SW480 (cell line): ENCODE results near the gene TAX1BP3.

Experiments
- DNase-seq: peaks from one replicate; pipeline ENCODE4 v3.0.0-alpha.2; 2016; ENCODE audit warnings: low spot score

The TAX1BP3 gene

GRCh38 chr17:3657874-3658783 is 10.2 kb downstream of the TAX1BP3 start:
- no peak for DNase-seq

DNA sequence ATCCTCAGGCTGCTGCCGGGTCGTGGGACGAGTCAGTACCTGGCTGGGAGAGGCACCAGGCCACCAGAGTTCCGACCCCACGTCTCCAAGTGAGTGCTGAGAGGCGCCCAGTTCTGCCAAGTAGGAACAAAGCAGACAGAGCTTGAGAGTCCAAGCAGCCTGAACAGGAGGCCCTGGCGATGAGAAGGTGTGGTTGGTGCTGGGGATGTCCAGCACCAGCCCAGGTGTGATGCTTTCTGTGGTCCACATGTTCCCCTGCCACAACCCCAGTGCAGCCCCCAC is 10.8 kb downstream of the TAX1BP3 start:
- DNase-seq, result no peak

DNA sequence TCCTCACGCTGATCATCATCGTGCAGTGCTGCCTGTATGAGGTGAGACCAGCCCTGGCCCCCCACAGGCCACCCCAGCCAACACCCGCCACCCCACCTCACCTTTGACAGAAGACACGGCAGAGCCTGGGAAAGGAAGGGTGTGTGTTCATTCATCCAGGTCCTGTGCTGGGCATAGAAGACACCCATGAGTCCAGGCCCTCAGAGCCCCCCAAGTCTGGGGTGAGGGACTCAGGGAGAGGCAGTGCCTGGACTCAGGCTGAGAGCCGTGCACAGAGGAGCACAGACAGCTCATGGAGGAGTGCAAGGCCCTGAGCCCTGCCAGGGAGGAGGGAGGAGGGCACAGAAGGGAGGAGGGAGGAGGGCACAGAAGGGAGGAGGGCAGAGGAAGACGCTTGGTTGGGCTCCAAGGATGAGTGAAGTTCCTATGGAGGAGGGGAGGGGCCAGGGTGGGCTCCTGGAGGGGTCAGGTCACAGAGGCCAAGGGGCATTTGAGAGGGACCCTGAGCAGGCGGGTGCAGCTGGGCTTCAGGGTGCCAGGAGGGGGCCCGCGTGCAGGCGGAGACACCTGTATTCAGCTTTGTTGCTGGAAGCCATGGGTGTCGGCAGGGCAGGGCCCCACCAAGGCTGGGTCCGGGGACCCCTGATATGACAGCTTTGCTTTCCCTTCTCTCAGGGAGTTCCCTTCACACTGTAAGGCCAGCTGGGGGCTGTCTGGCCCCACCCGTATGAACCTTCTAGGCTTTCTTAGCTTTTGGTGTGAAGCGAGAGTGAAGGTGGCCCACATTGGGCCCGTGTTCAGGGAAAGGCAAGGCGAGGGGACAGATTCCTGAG is 11.4 kb downstream of the TAX1BP3 start:
- no peak for DNase-seq

- DNase-seq, result no peak
These were observed 12.0 kb downstream of the TAX1BP3 start for GRCh38 chr17:3656353-3656752.

DNA sequence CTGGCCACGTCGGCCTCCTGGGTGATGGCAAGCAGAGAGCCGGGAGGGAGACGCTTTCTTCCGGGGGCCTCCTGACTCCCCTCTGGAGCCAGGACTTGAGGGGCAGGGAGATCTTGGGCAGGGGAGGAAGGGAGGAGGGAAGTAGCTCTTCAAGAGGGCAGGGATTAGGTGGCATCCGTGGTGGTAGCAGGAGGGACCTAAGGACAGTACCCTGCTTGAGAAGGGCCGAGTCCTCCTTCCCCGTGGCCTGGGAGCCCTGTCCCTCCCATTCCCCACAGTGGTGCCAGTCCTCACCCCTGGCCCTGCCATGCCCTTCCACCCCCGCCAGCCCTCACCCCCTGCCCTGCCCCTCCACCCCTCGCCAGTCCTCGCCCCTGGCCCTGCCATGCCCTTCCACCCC is 12.6 kb downstream of the TAX1BP3 start:
- DNase-seq, result no peak

DNA sequence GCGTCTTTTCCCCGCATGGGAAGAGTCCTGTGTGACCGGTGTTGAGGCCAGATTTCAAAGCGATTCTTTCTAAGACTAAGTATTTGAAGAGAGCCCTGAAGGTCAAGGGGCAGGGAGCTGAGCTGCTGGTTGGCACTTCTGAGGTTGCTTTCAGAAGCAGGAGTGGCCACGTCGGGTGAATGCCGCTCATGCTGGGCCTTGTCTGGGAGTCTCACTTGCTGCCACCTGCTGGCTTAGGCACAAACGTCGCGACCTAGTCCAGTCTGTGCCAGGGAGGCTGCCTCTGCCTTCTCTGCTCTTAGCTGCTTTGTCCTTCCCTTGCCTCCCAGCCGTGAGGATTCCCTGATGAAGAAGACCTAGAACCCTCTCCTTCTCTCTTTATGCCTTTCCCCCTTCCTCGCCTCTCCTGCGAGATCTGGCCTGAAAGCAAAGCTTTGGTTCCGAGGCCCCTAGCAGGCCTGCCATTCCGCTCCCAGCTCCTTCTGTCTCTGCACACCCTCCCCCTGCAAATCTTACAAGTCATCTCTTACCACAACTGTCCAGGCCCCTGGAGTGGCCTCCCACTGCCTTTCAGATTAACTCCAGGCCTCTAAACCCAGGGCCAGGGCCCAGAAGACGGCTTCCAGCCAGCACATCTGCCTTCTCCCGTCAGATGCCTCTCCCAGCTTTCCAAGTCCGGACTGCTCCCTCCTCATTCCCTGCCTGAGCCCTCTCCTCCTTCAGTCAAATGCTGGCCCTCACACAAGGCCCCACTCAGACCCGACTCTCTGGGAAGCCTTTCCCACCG is 20.4 kb downstream of the TAX1BP3 start:
- peak; percentile 39 for DNase-seq

GRCh38 chr17:3647251-3647650 is 21.1 kb downstream of the TAX1BP3 start:
- DNase-seq, result no peak

GRCh38 chr17:3645310-3645709 is 23.1 kb downstream of the TAX1BP3 start:
- no peak for DNase-seq

DNA sequence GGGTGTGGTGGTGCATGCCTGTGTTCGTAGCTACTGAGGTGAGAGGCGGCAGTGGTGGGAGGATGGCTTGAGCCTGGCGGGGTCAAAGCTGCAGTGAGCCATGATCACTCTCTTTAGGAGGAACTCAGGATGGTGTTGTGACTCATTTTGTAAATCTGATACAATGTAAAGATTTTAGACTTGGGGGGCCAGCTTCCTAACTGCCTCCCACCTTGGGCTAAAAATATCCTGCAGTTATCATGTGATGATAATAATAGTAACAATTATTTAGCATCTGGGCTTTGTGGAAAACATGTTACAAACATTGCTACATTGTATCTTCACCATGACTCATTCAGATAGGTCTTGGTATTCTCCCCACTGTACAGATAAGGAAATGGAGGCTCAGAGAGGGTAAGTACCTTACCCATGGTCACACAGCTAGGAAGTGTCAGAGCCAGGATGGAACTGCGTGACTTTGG is 24.5 kb downstream of the TAX1BP3 start:
- no peak for DNase-seq

GRCh38 chr17:3641717-3642486 is 26.5 kb downstream of the TAX1BP3 start:
- DNase-seq, result no peak

GRCh38 chr17:3641014-3641413 is 27.4 kb downstream of the TAX1BP3 start:
- DNase-seq, result no peak

DNA sequence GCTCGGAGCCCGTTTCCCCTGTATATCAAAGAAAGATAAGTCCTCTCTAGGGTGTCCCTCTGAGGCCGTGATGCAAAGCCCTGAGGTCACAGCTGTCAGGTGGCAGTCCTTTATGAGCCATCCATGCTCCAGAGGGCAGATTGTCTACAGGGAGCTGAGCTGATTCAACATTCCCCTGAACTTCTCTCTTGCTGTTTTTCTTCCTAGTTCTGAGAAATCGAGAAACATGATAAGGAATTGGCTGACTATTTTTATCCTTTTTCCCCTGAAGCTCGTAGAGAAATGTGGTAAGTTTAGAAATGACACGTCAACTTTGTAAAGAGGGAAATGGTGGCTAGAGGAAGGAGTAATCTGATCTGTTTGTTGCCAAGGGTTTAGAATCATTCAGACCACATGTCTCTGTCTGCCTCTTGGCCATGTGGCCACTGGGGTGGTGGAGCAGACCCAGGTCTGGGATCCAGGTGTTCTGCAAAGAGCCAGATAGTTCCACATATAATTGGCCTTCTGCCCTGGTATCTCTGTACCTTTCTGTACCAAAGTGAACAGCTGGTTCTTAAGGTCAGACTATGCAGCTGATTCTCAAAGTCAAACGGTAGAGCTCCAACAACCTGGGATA is 28.3 kb downstream of the TAX1BP3 start:
- no peak for DNase-seq

DNA sequence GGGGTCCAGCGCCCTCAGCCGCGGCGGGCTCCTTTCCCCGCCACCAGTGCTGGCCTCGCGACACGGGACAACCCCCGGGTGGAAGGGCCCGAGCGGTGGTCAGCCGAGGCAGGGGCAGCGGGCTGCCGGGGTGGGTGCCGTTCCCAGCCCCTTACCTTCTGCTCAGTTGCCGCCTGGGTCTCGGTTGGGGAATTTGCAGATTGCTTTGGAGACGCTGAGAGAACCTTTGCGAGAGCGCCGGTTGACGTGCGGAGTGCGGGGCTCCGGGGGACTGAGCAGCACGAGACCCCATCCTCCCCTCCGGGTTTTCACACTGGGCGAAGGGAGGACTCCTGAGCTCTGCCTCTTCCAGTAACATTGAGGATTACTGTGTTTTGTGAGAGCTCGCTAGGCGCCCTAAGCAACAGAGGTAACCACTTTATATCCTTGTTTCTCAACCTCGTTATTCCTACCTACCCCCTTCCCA is 31.4 kb downstream of the TAX1BP3 start:
- no peak for DNase-seq

- peak; percentile 97 for DNase-seq
These were observed 32.0 kb downstream of the TAX1BP3 start, which contains the start of the genes CTNS and SHPK for GRCh38 chr17:3636154-3636907. TSS of gene CTNS (plus strand) at chr17:3636760. CDS start at chr17:3640207, 3,447 bp downstream. TSS of gene SHPK (minus strand) at chr17:3636250. CDS start at chr17:3636219, 31 bp downstream.

DNA sequence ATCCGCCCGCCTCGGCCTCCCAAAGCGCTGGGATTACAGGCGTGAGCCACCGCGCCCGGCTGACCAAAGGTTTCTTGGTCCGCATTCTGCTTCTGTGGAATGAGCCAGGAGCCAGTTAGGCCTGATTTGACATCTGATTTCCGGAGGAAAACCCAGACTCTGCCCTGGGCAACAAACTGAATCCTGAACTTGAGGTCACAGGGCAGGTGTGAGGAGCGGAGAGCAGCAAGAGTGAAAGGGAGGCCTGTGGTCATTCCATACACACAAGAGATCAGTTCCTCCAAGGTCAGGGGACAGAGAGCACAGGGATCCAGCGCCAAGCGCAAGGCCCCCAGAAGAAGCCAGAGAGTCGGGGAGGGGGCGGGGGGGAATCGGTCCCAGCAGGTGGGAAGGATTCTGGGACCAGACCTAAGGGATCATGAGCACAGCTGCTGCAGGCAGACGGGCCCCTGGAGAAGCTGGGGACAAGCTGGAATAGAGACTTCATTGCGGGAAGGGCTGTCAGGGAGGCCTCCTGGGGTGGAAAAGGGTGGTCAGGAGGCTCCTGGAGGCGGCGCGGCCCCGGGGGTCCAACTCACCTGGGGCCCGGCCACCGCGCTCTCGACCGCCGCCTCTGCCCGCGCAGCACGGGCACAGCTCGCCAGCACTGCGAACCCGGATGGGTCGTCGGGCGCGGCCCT is 32.8 kb downstream of the TAX1BP3 start:
- DNase-seq, result no peak

- DNase-seq, result no peak
These were observed 36.1 kb downstream of the TAX1BP3 start for GRCh38 chr17:3632287-3632686.

GRCh38 chr17:3630781-3631180 is 37.6 kb downstream of the TAX1BP3 start:
- DNase-seq, result no peak

- no peak for DNase-seq
These were observed 40.6 kb downstream of the TAX1BP3 start for GRCh38 chr17:3627769-3628167.
